IMR-90 (cell line): ENCODE measurements around the gene SPATA32. TPM values are rescaled to one million over a fixed set of nuclear protein-coding genes. Genes with fewer than 3 reads are reported as not detected.
A peak's percentile ranks its signal among the peaks of the same experiment; 100 is the strongest.

ENCODE experiments used
- ATAC-seq: fragments of 200-7000 bp; cut with Tn5 transposase; 2 replicates; pipeline ENCODE4 v1.9.1; 2020; ENCODE audit warnings: low read depth, mild to moderate bottlenecking, moderate library complexity
- BruUV-seq: library from RNA; stranded (reverse); fragments of 400-500 nt; replicated peaks from 2 replicates; lab custom pipeline; 2021; lab: Mats Ljungman, UMichigan
- CTCF ChIA-PET: fragments of 300-600 bp; formaldehyde crosslinking; extraction: SDS; loops from one replicate; lab custom pipeline; 2021; ENCODE audit warnings: antibody characterized with exemption; lab: Yijun Ruan, JAX
- POLR2A ChIA-PET: fragments of 300-600 bp; sonication (Branson Sonifier 250); formaldehyde crosslinking; loops from one replicate; lab custom pipeline; 2022; ENCODE audit warnings: antibody characterized with exemption; ENCODE audit not compliant: unreplicated experiment; lab: Charles Lee
- DNase-seq: peaks from one replicate; pipeline ENCODE4 v3.0.0; 2013
- H2AFZ ChIP-seq: replicated peaks from 2 replicates; pipeline ENCODE3; 2013; ENCODE audit warnings: low read length, mild to moderate bottlenecking; ENCODE audit not compliant: poor library complexity
- H2AK5ac ChIP-seq: 2 replicates; pipeline ENCODE4 v1.6.1; 2013; ENCODE audit warnings: low read depth, low read length, inconsistent platforms
- H2AK9ac ChIP-seq: replicated peaks from 2 replicates; pipeline ENCODE3; 2013; ENCODE audit warnings: mild to moderate bottlenecking, low read depth, low read length, moderate library complexity; ENCODE audit not compliant: poor library complexity
- H2BK120ac ChIP-seq: 2 replicates; pipeline ENCODE4 v1.6.1; 2013; ENCODE audit warnings: low read depth, low read length, inconsistent platforms
- H2BK15ac ChIP-seq: 3 replicates; pipeline ENCODE4 v1.6.1; 2013; ENCODE audit warnings: low read depth, low read length, inconsistent platforms
- H2BK20ac ChIP-seq: 2 replicates; pipeline ENCODE4 v1.6.1; 2013; ENCODE audit warnings: low read depth, mild to moderate bottlenecking, inconsistent platforms, low read length, moderate library complexity
- H2BK5ac ChIP-seq: 2 replicates; pipeline ENCODE4 v1.6.1; 2013; ENCODE audit warnings: mild to moderate bottlenecking, low read depth, low read length, inconsistent platforms; ENCODE audit not compliant: poor library complexity, severe bottlenecking
- H3K14ac ChIP-seq: replicated peaks from 2 replicates; pipeline ENCODE4 v1.6.1; 2013; ENCODE audit warnings: low read depth, low read length, inconsistent platforms
- H3K18ac ChIP-seq: 2 replicates; pipeline ENCODE4 v1.6.1; 2013; ENCODE audit warnings: low read depth, low read length, control low read depth
- H3K23ac ChIP-seq: 2 replicates; pipeline ENCODE4 v1.6.1; 2013; ENCODE audit warnings: low read depth, low read length, inconsistent platforms
- H3K27ac ChIP-seq: 2 replicates; pipeline ENCODE4 v1.5.1; 2013; ENCODE audit warnings: mild to moderate bottlenecking, control low read depth, low read length; ENCODE audit not compliant: insufficient read depth
- H3K27me3 ChIP-seq: 2 replicates; pipeline ENCODE4 v1.6.1; 2013; ENCODE audit warnings: low read length; ENCODE audit not compliant: control insufficient read depth, insufficient read depth
- H3K36me3 ChIP-seq: 2 replicates; pipeline ENCODE4 v1.6.1; 2013; ENCODE audit warnings: low read length, mixed read lengths; ENCODE audit not compliant: control insufficient read depth, insufficient read depth
- H3K4ac ChIP-seq: 2 replicates; pipeline ENCODE4 v1.6.1; 2013; ENCODE audit warnings: low read depth, low read length, inconsistent platforms
- H3K4me1 ChIP-seq: 2 replicates; pipeline ENCODE4 v1.6.1; 2013; ENCODE audit warnings: low read length, mixed read lengths; ENCODE audit not compliant: control insufficient read depth, insufficient read depth
- H3K4me2 ChIP-seq: 2 replicates; pipeline ENCODE4 v1.6.1; 2013; ENCODE audit warnings: low read depth, mild to moderate bottlenecking, control low read depth, low read length, moderate library complexity
- H3K4me3 ChIP-seq: 2 replicates; pipeline ENCODE4 v1.5.1; 2013; ENCODE audit warnings: low read depth, mild to moderate bottlenecking, control low read depth, low read length, moderate library complexity; ENCODE audit not compliant: insufficient read depth
- H3K56ac ChIP-seq: 2 replicates; pipeline ENCODE4 v1.6.1; 2013; ENCODE audit warnings: low read length, inconsistent platforms; ENCODE audit not compliant: insufficient read depth; ENCODE audit errors: extremely low read depth
- H3K79me1 ChIP-seq, 2 experiments: 2 replicates each; pipeline ENCODE4 v1.6.1; 2013; ENCODE audit warnings: low read length in 2 of 2, inconsistent platforms in 1 of 2, low read depth in 1 of 2
- H3K9ac ChIP-seq: 2 replicates; pipeline ENCODE4 v1.6.1; 2013; ENCODE audit warnings: low read depth, low read length, control low read depth
- H3K9me1 ChIP-seq: 2 replicates; pipeline ENCODE4 v1.6.1; 2013; ENCODE audit warnings: low read length, inconsistent platforms; ENCODE audit not compliant: insufficient read depth
- H3K9me3 ChIP-seq: 2 replicates; pipeline ENCODE4 v1.6.1; 2013; ENCODE audit warnings: low read length; ENCODE audit not compliant: control insufficient read depth, insufficient read depth
- H4K20me1 ChIP-seq: 2 replicates; pipeline ENCODE4 v1.6.1; 2013; ENCODE audit warnings: low read length, inconsistent platforms; ENCODE audit not compliant: insufficient read depth
- H4K5ac ChIP-seq: 2 replicates; pipeline ENCODE4 v1.6.1; 2013; ENCODE audit warnings: mild to moderate bottlenecking, low read depth, low read length, control low read depth
- H4K8ac ChIP-seq, 2 experiments: 2 replicates each; pipeline ENCODE4 v1.6.1; 2013; ENCODE audit warnings: low read depth in 2 of 2, low read length in 2 of 2, control low read depth in 1 of 2, inconsistent platforms in 1 of 2
- H4K91ac ChIP-seq: 2 replicates; pipeline ENCODE4 v1.6.1; 2013; ENCODE audit warnings: low read depth, low read length, inconsistent platforms; ENCODE audit not compliant: insufficient read depth
- BHLHE40 ChIP-seq: fragments of 150-350 bp; IDR thresholded peaks from 2 replicates; pipeline ENCODE4 v1.6.1; 2016; ENCODE audit warnings: mild to moderate bottlenecking, low read depth, low read length
- CEBPB ChIP-seq: IDR thresholded peaks from 2 replicates; pipeline ENCODE4 v1.6.1; 2012; ENCODE audit warnings: low read depth, low read length, improper control_type of control experiment
- CHD1 ChIP-seq: IDR thresholded peaks from 2 replicates; pipeline ENCODE4 v1.6.1; 2012; ENCODE audit warnings: low read depth, low read length, improper control_type of control experiment
- ELK1 ChIP-seq: fragments of 150-350 bp; IDR thresholded peaks from 2 replicates; pipeline ENCODE4 v1.6.1; 2016; ENCODE audit warnings: low read depth, mild to moderate bottlenecking, low read length, moderate library complexity, borderline replicate concordance
- FOS ChIP-seq: fragments of 150-350 bp; IDR thresholded peaks from 2 replicates; pipeline ENCODE4 v1.6.1; 2016; ENCODE audit warnings: low read depth, low read length
- MAFK ChIP-seq: IDR thresholded peaks from 2 replicates; pipeline ENCODE4 v1.6.1; 2012; ENCODE audit warnings: low read depth, low read length, improper control_type of control experiment
- MXI1 ChIP-seq: IDR thresholded peaks from 2 replicates; pipeline ENCODE4 v1.6.1; 2012; ENCODE audit warnings: low read depth, mild to moderate bottlenecking, low read length, moderate library complexity, borderline replicate concordance
- NFE2L2 ChIP-seq: fragments of 150-350 bp; IDR thresholded peaks from 2 replicates; pipeline ENCODE4 v1.6.1; 2016; ENCODE audit warnings: low read depth, mild to moderate bottlenecking, low read length
- POLR2A ChIP-seq: IDR thresholded peaks from 2 replicates; pipeline ENCODE4 v1.6.1; 2012; ENCODE audit warnings: mild to moderate bottlenecking, low read depth, low read length
- RAD21 ChIP-seq: IDR thresholded peaks from 2 replicates; pipeline ENCODE4 v1.6.1; 2012; ENCODE audit warnings: low read length, improper control_type of control experiment
- RCOR1 ChIP-seq: IDR thresholded peaks from 2 replicates; pipeline ENCODE4 v1.6.1; 2012; ENCODE audit warnings: mild to moderate bottlenecking, low read length, improper control_type of control experiment; ENCODE audit not compliant: insufficient replicate concordance
- RFX5 ChIP-seq: IDR thresholded peaks from 2 replicates; pipeline ENCODE4 v1.8.0; 2012; ENCODE audit warnings: low read depth, mild to moderate bottlenecking, low read length, moderate library complexity
- SMC3 ChIP-seq: fragments of 150-350 bp; IDR thresholded peaks from 2 replicates; pipeline ENCODE4 v1.6.1; 2016; ENCODE audit warnings: low read depth, mild to moderate bottlenecking, antibody characterized with exemption, low read length, moderate library complexity
- WGBS, 2 experiments: methylation state at CpG; one replicate each; pipeline versions ENCODE4 v1.1.5 to v1.1.7; 2013; ENCODE audit warnings: missing lambda C conversion rate in 2 of 2; ENCODE audit not compliant: insufficient read length in 1 of 2; ENCODE audit errors: extremely low coverage in 2 of 2; 5-methylcytosine and 5-hydroxymethylcytosine counted together
- dilution Hi-C: fragments of 300-500 bp; cut with HindIII; formaldehyde crosslinking; loops from one replicate; pipeline ENCODE4 v1.14.3; 2018; ENCODE audit warnings: low sequenced_read_pairs; ENCODE audit not compliant: unreplicated experiment
- in situ Hi-C: fragments of 300-500 bp; cut with MboI; formaldehyde crosslinking; loops from 3 replicates; pipeline ENCODE4 v1.14.3; 2019; ENCODE audit warnings: low sequenced_read_pairs, inconsistent platforms, mixed read lengths
- intact Hi-C: fragments of 100-400 bp; cut with micrococcal nuclease; formaldehyde crosslinking; loops from 2 replicates; pipeline ENCODE4 v1.10.0; 2022
- polyA plus RNA-seq, 3 experiments: library from polyadenylated mRNA; depleted of rRNA; stranded (reverse); fragments of >200 nt; gene quantifications; 2 replicates each; pipeline ENCODE4 v1.2.3, GENCODE V29; 2012; ENCODE audit warnings: low replicate concordance in 1 of 3
- total RNA-seq: library from RNA; depleted of rRNA; stranded (reverse); fragments of >200 nt; gene quantifications from 2 replicates; pipeline ENCODE4 v1.2.3, GENCODE V29; 2012
- TF ChIP-seq, protein P1 (sequence below): conservative IDR thresholded peaks from 2 replicates; pipeline ENCODE4 v1.5.1; 2012; ENCODE audit warnings: mild to moderate bottlenecking, low read depth, low read length, improper control_type of control experiment
- TF ChIP-seq, protein P2 (sequence below): fragments of 150-350 bp; IDR thresholded peaks from 2 replicates; pipeline ENCODE4 v1.6.1; 2017; ENCODE audit warnings: mild to moderate bottlenecking, antibody characterized with exemption, low read length, low read depth

The SPATA32 gene
- total and polyA plus RNA-seq, 2 of the 4 experiments (the other 2 are of a cell fraction), result 0.18 TPM; not detected in 1

DNA sequence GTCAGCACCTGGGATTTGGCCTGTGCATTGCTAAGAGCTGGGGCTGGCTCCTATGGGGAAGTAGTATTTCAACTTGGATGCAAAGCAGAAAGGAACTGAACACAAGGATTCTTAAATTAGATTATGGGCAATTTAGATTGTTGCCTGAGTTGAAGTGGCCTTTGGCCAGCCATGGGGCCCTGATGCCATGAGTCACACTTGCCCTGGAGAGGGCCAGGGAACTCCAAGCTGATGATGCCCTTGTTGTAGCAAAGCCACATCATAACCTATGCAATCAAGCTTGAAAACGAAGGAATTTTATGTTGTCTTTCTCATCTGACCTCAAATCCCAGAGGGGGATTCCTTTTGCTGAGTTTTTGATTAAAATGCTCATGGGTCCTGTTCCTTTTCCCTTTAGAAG, 3.9 kb upstream of the SPATA32 start:
- Histone ChIP-seq H3K9ac (no peak overlapping the region), H4K20me1 (peaks cover 12% of the 10 kb centered on the region), H3K23ac (no peak overlapping the region), H2BK5ac (no peak overlapping the region), H3K14ac (no peak overlapping the region; the same call in 1 of the 2 replicates), H3K9me1 (peaks cover 3% of the 10 kb centered on the region; the same call in 1 of the 2 replicates), H3K4ac (no peak overlapping the region), H3K18ac (no peak overlapping the region), H2BK15ac (no peak overlapping the region), H3K4me2 (no peak overlapping the region), H2AFZ (no peak overlapping the region), H3K4me3 (no peak overlapping the region), H3K9me3 (no peaks in the 10 kb centered on the region), H3K4me1 (peaks cover 27% of the 10 kb centered on the region), H2BK120ac (no peak overlapping the region), H4K91ac (no peak overlapping the region), H4K8ac (no peak overlapping the region), H2BK20ac (no peak overlapping the region), H3K79me1 (no peaks in the 10 kb centered on the region; a peak in 1 of 4 replicates), H4K5ac (no peak overlapping the region), H3K56ac (no peak overlapping the region), H3K27me3 (no peaks in the 10 kb centered on the region), H2AK9ac (no peak overlapping the region), H3K27ac (no peak overlapping the region), H2AK5ac (no peak overlapping the region), H3K36me3 (peaks cover 62% of the 10 kb centered on the region)
- no CpG with 5 or more reads among the region's 1 CpG for WGBS, 2 experiments
- POLR2A ChIA-PET, result no interaction called here
- CTCF ChIA-PET, result no interaction called here
- dilution Hi-C loops (no loop called here), intact Hi-C loops (no loop called here), in situ Hi-C loops (no loop called here)
- DNase-seq (peak; percentile 87), ATAC-seq (peak; percentile 59)
- TF ChIP-seq, protein P1, sequence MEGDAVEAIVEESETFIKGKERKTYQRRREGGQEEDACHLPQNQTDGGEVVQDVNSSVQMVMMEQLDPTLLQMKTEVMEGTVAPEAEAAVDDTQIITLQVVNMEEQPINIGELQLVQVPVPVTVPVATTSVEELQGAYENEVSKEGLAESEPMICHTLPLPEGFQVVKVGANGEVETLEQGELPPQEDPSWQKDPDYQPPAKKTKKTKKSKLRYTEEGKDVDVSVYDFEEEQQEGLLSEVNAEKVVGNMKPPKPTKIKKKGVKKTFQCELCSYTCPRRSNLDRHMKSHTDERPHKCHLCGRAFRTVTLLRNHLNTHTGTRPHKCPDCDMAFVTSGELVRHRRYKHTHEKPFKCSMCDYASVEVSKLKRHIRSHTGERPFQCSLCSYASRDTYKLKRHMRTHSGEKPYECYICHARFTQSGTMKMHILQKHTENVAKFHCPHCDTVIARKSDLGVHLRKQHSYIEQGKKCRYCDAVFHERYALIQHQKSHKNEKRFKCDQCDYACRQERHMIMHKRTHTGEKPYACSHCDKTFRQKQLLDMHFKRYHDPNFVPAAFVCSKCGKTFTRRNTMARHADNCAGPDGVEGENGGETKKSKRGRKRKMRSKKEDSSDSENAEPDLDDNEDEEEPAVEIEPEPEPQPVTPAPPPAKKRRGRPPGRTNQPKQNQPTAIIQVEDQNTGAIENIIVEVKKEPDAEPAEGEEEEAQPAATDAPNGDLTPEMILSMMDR, result no peak
- TF ChIP-seq, protein P2, sequence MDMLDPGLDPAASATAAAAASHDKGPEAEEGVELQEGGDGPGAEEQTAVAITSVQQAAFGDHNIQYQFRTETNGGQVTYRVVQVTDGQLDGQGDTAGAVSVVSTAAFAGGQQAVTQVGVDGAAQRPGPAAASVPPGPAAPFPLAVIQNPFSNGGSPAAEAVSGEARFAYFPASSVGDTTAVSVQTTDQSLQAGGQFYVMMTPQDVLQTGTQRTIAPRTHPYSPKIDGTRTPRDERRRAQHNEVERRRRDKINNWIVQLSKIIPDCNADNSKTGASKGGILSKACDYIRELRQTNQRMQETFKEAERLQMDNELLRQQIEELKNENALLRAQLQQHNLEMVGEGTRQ, result no peak
- no peak for TF ChIP-seq MXI1
- TF ChIP-seq CHD1, result no peak
- no peak for TF ChIP-seq ELK1
- TF ChIP-seq CEBPB, result peak; percentile 73
- peak; percentile 79 for TF ChIP-seq FOS
- no peak for TF ChIP-seq NFE2L2
- no peak for TF ChIP-seq RFX5
- no peak for TF ChIP-seq MAFK
- 0 out of 2 replicates have a peak, but pooled peaks have one; percentile 7 for TF ChIP-seq RAD21
- peak; percentile 30; the same call in 1 of the 2 replicates for TF ChIP-seq BHLHE40
- no peak for TF ChIP-seq RCOR1
- TF ChIP-seq SMC3, result no peak
- TF ChIP-seq POLR2A, result no peak
- BruUV-seq, result no TSS peak
